ENCODE results near the gene UFC1. TPM values are rescaled to one million over a fixed set of nuclear protein-coding genes. Genes with fewer than 3 reads are reported as not detected.

The UFC1 gene
- total and polyA plus RNA-seq, 2 experiments from 2014 or later: 57.5 to 77.0 TPM

DNA sequence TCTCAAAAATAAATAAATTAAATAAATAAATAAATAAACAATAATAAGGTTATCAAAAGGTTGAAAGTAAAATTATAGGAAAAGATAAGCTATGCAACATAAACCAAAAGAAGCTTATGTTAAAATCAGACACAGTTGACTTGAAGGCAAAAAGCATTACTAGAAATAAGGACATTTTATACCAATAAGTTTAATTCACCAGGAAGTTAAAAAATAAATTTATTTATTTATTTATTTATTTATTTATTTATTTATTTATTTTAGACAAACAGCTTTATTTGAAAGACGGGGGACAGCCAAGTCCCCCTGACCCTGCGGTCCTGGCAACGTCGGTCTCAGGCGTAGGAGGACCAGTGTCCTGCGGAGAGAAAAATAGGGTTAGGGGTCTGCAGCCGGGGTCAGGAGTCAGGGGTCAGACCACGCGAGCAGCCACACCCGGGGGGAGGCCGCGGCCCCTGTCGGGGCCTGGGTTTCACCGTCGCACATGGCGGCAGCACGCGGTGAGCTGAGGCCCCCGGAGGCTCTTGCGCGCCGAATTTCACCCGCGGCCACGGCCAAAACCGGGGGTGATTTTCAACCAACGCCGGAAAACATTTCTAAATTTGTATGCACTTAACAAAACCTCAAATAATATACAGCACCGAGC, 12.9 kb upstream of the UFC1 start (continued):
- TF ChIP-seq, protein P1, sequence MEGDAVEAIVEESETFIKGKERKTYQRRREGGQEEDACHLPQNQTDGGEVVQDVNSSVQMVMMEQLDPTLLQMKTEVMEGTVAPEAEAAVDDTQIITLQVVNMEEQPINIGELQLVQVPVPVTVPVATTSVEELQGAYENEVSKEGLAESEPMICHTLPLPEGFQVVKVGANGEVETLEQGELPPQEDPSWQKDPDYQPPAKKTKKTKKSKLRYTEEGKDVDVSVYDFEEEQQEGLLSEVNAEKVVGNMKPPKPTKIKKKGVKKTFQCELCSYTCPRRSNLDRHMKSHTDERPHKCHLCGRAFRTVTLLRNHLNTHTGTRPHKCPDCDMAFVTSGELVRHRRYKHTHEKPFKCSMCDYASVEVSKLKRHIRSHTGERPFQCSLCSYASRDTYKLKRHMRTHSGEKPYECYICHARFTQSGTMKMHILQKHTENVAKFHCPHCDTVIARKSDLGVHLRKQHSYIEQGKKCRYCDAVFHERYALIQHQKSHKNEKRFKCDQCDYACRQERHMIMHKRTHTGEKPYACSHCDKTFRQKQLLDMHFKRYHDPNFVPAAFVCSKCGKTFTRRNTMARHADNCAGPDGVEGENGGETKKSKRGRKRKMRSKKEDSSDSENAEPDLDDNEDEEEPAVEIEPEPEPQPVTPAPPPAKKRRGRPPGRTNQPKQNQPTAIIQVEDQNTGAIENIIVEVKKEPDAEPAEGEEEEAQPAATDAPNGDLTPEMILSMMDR (conservative IDR thresholded peaks at IDR 0.05; ENCODE audit: low read depth in 2 of 2): no peak
- TF ChIP-seq CREB1 (CRISPR knock-in tag; IDR thresholded peaks at IDR 0.05; ENCODE audit: low read depth): no peak
- no peak for TF ChIP-seq ETS1 (IDR thresholded peaks at IDR 0.05)

DNA sequence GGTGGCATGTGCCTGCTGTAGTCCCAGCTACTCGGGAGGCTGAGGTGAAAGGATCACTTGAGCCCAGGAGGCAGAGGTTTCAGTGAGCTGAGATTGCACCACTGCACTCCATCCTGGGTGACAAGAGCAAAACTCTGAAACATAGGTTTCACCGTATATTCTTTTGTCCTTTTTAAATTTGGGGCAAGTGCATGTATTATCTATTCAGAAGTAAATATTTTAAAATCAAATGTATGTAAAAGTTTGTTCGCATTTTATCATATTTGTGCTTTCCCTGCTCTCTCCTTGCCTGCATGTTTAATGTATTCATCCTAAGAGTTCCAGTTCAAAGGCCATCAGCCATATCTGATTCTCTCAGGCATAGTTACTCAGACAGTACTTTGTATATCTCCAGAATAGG, 7.9 kb upstream of the UFC1 start:
- Mint-ChIP-seq H3K4me1 (no peaks in the 10 kb centered on the region), H3K9me3 (no peaks in the 10 kb centered on the region), H3K27me3 (ENCODE audit: insufficient read depth, low read depth, poor library complexity) (peaks cover 3% of the 10 kb centered on the region), H3K36me3 (ENCODE audit: low read depth) (no peaks in the 10 kb centered on the region), H3K27ac (no peak overlapping the region), H3K4me3 (no peak overlapping the region)
- H2AFZ ChIP-seq: no peak overlapping the region
- TF ChIP-seq, protein P1 (conservative IDR thresholded peaks at IDR 0.05; ENCODE audit: low read depth in 2 of 2): no peak
- H4K20me1 ChIP-seq (replicated peaks; ENCODE audit: insufficient read depth): no peaks in the 10 kb centered on the region
- no peak overlapping the region for H3K4me2 ChIP-seq
- H3K27me3 ChIP-seq (ENCODE audit: insufficient read depth): no peaks in the 10 kb centered on the region
- no peak overlapping the region for H3K4me3 ChIP-seq
- no peak for DNase-seq (ENCODE audit: low spot score)
- no peaks in the 10 kb centered on the region for H3K79me2 ChIP-seq (replicated peaks; ENCODE audit: insufficient read depth)
- no peak for ATAC-seq
- H3K4me1 ChIP-seq (ENCODE audit: insufficient read depth): no peaks in the 10 kb centered on the region
- no peaks in the 10 kb centered on the region for H3K9me2 ChIP-seq (ENCODE audit: insufficient read depth)
- no peaks in the 10 kb centered on the region for H3F3A ChIP-seq (replicated peaks; ENCODE audit: low read depth)
- no peak overlapping the region for H3K27ac ChIP-seq (ENCODE audit: low read depth)
- no peaks in the 10 kb centered on the region for H3K36me3 ChIP-seq (ENCODE audit: insufficient read depth)

GRCh38 chr1:161153176-161153575, 602 bp upstream of the UFC1 start:
- H3K79me2 ChIP-seq (replicated peaks; ENCODE audit: insufficient read depth): 0 out of 2 replicates have a peak, but pooled peaks cover 9% of the 10 kb centered on the region
- peak overlapping the region; percentile 97 for H3K27ac ChIP-seq (ENCODE audit: low read depth)
- peak overlapping the region; percentile 60 for H3K4me3 ChIP-seq
- peaks cover 7% of the 10 kb centered on the region; the same call in 1 of the 2 replicates for H3F3A ChIP-seq (replicated peaks; ENCODE audit: low read depth)
- H2AFZ ChIP-seq: peak overlapping the region; percentile 96
- Mint-ChIP-seq H3K4me3 (peak overlapping the region; percentile 97), H3K27ac (no peak overlapping the region; the same call in 1 of the 2 replicates), H3K36me3 (ENCODE audit: low read depth) (peaks cover 14% of the 10 kb centered on the region), H3K9me3 (no peaks in the 10 kb centered on the region), H3K27me3 (ENCODE audit: insufficient read depth, low read depth, poor library complexity) (peaks cover 3% of the 10 kb centered on the region), H3K4me1 (peaks cover 7% of the 10 kb centered on the region; the same call in 2 of the 3 replicates)
- no peaks in the 10 kb centered on the region for H4K20me1 ChIP-seq (replicated peaks; ENCODE audit: insufficient read depth)
- peak overlapping the region; percentile 76 for H3K4me2 ChIP-seq
- DNase-seq (ENCODE audit: low spot score) (peak; percentile 36), ATAC-seq (peak; percentile 19)
- H3K27me3 ChIP-seq (ENCODE audit: insufficient read depth): no peaks in the 10 kb centered on the region
- no peaks in the 10 kb centered on the region; the same call in 1 of the 2 replicates for H3K36me3 ChIP-seq (ENCODE audit: insufficient read depth)
- H3K9me2 ChIP-seq (ENCODE audit: insufficient read depth): no peaks in the 10 kb centered on the region
- H3K4me1 ChIP-seq (ENCODE audit: insufficient read depth): peaks cover 5% of the 10 kb centered on the region
- TF ChIP-seq JUNB (IDR thresholded peaks at IDR 0.05; ENCODE audit: unreplicated experiment) (no peak), NANOG (IDR thresholded peaks at IDR 0.05; ENCODE audit: borderline replicate concordance) (no peak), POLR2AphosphoS5 (IDR thresholded peaks at IDR 0.05; ENCODE audit: low read depth) (no peak), CREB1 (CRISPR knock-in tag; IDR thresholded peaks at IDR 0.05; ENCODE audit: low read depth) (no peak)
- TF ChIP-seq, protein P2, sequence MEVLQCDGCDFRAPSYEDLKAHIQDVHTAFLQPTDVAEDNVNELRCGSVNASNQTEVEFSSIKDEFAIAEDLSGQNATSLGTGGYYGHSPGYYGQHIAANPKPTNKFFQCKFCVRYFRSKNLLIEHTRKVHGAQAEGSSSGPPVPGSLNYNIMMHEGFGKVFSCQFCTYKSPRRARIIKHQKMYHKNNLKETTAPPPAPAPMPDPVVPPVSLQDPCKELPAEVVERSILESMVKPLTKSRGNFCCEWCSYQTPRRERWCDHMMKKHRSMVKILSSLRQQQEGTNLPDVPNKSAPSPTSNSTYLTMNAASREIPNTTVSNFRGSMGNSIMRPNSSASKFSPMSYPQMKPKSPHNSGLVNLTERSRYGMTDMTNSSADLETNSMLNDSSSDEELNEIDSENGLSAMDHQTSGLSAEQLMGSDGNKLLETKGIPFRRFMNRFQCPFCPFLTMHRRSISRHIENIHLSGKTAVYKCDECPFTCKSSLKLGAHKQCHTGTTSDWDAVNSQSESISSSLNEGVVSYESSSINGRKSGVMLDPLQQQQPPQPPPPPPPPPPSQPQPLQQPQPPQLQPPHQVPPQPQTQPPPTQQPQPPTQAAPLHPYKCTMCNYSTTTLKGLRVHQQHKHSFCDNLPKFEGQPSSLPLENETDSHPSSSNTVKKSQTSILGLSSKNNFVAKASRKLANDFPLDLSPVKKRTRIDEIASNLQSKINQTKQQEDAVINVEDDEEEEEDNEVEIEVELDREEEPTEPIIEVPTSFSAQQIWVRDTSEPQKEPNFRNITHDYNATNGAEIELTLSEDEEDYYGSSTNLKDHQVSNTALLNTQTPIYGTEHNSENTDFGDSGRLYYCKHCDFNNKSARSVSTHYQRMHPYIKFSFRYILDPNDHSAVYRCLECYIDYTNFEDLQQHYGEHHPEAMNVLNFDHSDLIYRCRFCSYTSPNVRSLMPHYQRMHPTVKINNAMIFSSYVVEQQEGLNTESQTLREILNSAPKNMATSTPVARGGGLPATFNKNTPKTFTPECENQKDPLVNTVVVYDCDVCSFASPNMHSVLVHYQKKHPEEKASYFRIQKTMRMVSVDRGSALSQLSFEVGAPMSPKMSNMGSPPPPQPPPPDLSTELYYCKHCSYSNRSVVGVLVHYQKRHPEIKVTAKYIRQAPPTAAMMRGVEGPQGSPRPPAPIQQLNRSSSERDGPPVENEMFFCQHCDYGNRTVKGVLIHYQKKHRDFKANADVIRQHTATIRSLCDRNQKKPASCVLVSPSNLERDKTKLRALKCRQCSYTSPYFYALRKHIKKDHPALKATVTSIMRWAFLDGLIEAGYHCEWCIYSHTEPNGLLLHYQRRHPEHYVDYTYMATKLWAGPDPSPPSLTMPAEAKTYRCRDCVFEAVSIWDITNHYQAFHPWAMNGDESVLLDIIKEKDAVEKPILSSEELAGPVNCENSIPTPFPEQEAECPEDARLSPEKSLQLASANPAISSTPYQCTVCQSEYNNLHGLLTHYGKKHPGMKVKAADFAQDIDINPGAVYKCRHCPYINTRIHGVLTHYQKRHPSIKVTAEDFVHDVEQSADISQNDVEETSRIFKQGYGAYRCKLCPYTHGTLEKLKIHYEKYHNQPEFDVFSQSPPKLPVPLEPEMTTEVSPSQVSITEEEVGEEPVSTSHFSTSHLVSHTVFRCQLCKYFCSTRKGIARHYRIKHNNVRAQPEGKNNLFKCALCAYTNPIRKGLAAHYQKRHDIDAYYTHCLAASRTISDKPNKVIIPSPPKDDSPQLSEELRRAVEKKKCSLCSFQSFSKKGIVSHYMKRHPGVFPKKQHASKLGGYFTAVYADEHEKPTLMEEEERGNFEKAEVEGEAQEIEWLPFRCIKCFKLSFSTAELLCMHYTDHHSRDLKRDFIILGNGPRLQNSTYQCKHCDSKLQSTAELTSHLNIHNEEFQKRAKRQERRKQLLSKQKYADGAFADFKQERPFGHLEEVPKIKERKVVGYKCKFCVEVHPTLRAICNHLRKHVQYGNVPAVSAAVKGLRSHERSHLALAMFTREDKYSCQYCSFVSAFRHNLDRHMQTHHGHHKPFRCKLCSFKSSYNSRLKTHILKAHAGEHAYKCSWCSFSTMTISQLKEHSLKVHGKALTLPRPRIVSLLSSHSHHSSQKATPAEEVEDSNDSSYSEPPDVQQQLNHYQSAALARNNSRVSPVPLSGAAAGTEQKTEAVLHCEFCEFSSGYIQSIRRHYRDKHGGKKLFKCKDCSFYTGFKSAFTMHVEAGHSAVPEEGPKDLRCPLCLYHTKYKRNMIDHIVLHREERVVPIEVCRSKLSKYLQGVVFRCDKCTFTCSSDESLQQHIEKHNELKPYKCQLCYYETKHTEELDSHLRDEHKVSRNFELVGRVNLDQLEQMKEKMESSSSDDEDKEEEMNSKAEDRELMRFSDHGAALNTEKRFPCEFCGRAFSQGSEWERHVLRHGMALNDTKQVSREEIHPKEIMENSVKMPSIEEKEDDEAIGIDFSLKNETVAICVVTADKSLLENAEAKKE (CRISPR knock-in tag; IDR thresholded peaks at IDR 0.05): no peak
